Lower leg skin (tissue), 3 donors: ENCODE data around the gene LMTK3.

Source experiments
- POLR2A ChIP-seq, 2 donors: fragments of 450-650 bp; IDR thresholded peaks; one replicate each; pipeline ENCODE4 v1.6.1; 2016 to 2017; ENCODE audit warnings: antibody characterized with exemption in 2 of 2, mild to moderate bottlenecking in 1 of 2, moderate library complexity in 1 of 2
- TF ChIP-seq, protein P1 (sequence below), 3 donors: fragments of 450-650 bp; IDR thresholded peaks; one replicate each; pipeline ENCODE4 v1.5.1; 2016; ENCODE audit warnings: antibody characterized with exemption in 3 of 3, mild to moderate bottlenecking in 3 of 3, moderate library complexity in 2 of 3

DNA sequence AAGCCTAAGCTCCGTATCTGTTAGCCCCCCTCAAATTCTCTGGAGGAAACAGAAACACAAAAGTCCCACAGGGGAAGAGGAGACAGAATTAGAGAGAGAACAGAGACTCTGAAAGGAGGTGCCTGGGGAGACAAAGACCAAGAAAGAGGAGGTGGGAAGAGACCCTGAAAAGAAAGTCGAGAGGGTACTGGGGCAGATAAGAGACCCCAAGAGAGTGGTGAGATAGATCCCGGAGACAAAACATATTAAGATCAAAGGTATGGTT, 66.8 kb downstream of the LMTK3 start:
- TF ChIP-seq, protein P1, sequence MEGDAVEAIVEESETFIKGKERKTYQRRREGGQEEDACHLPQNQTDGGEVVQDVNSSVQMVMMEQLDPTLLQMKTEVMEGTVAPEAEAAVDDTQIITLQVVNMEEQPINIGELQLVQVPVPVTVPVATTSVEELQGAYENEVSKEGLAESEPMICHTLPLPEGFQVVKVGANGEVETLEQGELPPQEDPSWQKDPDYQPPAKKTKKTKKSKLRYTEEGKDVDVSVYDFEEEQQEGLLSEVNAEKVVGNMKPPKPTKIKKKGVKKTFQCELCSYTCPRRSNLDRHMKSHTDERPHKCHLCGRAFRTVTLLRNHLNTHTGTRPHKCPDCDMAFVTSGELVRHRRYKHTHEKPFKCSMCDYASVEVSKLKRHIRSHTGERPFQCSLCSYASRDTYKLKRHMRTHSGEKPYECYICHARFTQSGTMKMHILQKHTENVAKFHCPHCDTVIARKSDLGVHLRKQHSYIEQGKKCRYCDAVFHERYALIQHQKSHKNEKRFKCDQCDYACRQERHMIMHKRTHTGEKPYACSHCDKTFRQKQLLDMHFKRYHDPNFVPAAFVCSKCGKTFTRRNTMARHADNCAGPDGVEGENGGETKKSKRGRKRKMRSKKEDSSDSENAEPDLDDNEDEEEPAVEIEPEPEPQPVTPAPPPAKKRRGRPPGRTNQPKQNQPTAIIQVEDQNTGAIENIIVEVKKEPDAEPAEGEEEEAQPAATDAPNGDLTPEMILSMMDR (IDR thresholded peaks at IDR 0.05), result no peak
- no peak for TF ChIP-seq POLR2A (IDR thresholded peaks at IDR 0.05)
